Left lung (tissue), 10 donors: ENCODE data around the gene TENM3. TPM values are rescaled to one million over a fixed set of nuclear protein-coding genes. Genes with fewer than 3 reads are reported as not detected.

Source experiments
- ATAC-seq: fragments of 200-7000 bp; cut with Tn5 transposase; one replicate; pipeline ENCODE4 v1.9.1; 2020; ENCODE audit warnings: moderate library complexity
- DNase-seq, 4 donors: peaks; one replicate each; pipeline ENCODE4 v3.0.0-alpha.2; 2013 to 2020
- H3K27ac ChIP-seq, 2 donors: fragments of 200-600 bp; sonication (generic) in 1 of 2; one replicate each; pipeline versions ENCODE4 v1.5.0 to v1.8.0; 2020 to 2021
- H3K27me3 ChIP-seq, 2 donors: fragments of 200-600 bp; sonication (generic) in 1 of 2; one replicate each; pipeline versions ENCODE4 v1.5.0 to v1.8.0; 2020 to 2021
- H3K36me3 ChIP-seq, 2 donors: fragments of 200-600 bp; sonication (generic) in 1 of 2; one replicate each; pipeline versions ENCODE4 v1.5.0 to v1.8.0; 2020 to 2021
- H3K4me1 ChIP-seq, 2 donors: fragments of 200-600 bp; one replicate each; pipeline ENCODE4 v1.8.0; 2021
- H3K4me3 ChIP-seq, 2 donors: fragments of 200-600 bp; sonication (generic) in 1 of 2; one replicate each; pipeline versions ENCODE4 v1.5.0 to v1.8.0; 2020 to 2021; ENCODE audit warnings: mild to moderate bottlenecking in 1 of 2
- H3K9me3 ChIP-seq, 2 donors: fragments of 200-600 bp; sonication (generic) in 1 of 2; one replicate each; pipeline versions ENCODE4 v1.5.0 to v1.8.0; 2020 to 2021
- intact Hi-C, 2 donors: fragments of 100-400 bp; cut with DNase I; formaldehyde crosslinking; loops; one replicate each; pipeline versions ENCODE4 v1.11.2 to v1.14.2; 2022
- polyA plus RNA-seq, 6 donors: library from polyadenylated mRNA; unstranded; fragments of 120-200 nt; gene quantifications; one replicate each; pipeline ENCODE4 v1.2.1, GENCODE V29; 2013; ENCODE audit not compliant: insufficient read length in 6 of 6
- total RNA-seq, 2 donors: library from RNA; stranded (reverse); fragmentation: NEBNext Ultra II Directional; extraction: Animal tissue kit (Norgen Biotek cat#: 25700); gene quantifications; one replicate each; pipeline ENCODE4 v1.2.1, GENCODE V29; 2021
- TF ChIP-seq, protein P1 (sequence below), 2 donors: fragments of 200-600 bp; sonication (generic) in 1 of 2; IDR thresholded peaks; one replicate each; pipeline versions ENCODE4 v1.5.0 to v1.8.0; 2021; ENCODE audit warnings: antibody characterized with exemption in 2 of 2
- donor health status: DM: no; HTN: yes; CAD: no.
- donor health status: DM: no; HTN: no; CAD: no.

The TENM3 gene
- total and polyA plus RNA-seq, 8 donors = 2.2 to 5.6 (median 3.1) TPM

DNA sequence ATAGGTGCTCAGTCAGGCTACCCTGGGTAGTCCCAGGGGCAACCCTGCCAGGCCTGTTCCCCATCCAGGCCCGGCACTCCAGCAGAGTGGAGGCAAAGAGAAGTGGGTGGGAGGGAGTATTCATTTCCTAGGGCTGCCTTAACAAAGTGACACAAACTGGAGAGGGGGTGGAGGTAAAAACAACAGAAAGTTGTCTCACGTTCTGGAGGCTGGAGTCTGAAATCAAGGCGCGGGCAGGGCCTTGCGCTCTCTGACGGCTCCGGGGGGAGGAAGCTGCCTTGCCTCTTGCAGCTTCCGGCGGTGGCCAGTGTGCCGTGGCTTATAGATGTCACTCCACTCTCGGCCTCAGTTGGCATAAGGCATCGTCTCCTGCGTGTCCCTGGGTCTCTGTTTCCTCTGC, 583.2 kb downstream of the TENM3 start:
- TF ChIP-seq, protein P1, sequence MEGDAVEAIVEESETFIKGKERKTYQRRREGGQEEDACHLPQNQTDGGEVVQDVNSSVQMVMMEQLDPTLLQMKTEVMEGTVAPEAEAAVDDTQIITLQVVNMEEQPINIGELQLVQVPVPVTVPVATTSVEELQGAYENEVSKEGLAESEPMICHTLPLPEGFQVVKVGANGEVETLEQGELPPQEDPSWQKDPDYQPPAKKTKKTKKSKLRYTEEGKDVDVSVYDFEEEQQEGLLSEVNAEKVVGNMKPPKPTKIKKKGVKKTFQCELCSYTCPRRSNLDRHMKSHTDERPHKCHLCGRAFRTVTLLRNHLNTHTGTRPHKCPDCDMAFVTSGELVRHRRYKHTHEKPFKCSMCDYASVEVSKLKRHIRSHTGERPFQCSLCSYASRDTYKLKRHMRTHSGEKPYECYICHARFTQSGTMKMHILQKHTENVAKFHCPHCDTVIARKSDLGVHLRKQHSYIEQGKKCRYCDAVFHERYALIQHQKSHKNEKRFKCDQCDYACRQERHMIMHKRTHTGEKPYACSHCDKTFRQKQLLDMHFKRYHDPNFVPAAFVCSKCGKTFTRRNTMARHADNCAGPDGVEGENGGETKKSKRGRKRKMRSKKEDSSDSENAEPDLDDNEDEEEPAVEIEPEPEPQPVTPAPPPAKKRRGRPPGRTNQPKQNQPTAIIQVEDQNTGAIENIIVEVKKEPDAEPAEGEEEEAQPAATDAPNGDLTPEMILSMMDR (IDR thresholded peaks at IDR 0.05) = no peak
- Histone ChIP-seq H3K9me3 (no peaks in the 10 kb centered on the region), H3K27me3 (peaks cover 0 to 4% of the 10 kb centered on the region in 2 donors), H3K4me3 (no peak overlapping the region), H3K36me3 (no peaks in the 10 kb centered on the region), H3K27ac (no peak overlapping the region), H3K4me1 (no peaks in the 10 kb centered on the region)
- no peak for ATAC-seq
- DNase-seq = no peak
- intact Hi-C loops = no loop called here

DNA sequence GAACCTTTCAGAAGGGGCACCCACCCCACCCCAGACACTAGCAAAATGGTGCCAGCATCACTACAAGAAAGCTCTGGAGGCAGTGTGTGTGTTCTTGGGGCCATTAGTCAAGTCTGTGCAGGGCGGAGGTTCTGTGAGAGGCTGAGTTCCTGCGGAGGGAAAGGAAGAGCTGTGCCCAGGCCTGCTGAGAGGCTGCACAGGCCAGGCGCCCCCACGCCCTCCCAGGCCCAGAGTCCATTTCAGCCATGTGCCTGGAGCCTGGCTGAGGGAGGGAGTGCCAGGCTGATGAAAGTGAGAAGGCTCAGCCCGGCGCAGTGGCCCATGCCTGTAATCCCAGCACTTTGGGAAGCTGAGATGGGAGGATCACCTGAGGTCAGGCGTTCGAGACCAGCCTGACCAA, 584.0 kb downstream of the TENM3 start:
- peaks cover 0 to 4% of the 10 kb centered on the region in 2 donors for H3K27me3 ChIP-seq
- no peak overlapping the region for H3K4me3 ChIP-seq
- no peak for DNase-seq
- no peak overlapping the region for H3K27ac ChIP-seq
- TF ChIP-seq, protein P1 (IDR thresholded peaks at IDR 0.05) = no peak
- no peaks in the 10 kb centered on the region for H3K9me3 ChIP-seq
- intact Hi-C loops = no loop called here
- no peaks in the 10 kb centered on the region for H3K36me3 ChIP-seq
- ATAC-seq = no peak
- no peaks in the 10 kb centered on the region for H3K4me1 ChIP-seq

DNA sequence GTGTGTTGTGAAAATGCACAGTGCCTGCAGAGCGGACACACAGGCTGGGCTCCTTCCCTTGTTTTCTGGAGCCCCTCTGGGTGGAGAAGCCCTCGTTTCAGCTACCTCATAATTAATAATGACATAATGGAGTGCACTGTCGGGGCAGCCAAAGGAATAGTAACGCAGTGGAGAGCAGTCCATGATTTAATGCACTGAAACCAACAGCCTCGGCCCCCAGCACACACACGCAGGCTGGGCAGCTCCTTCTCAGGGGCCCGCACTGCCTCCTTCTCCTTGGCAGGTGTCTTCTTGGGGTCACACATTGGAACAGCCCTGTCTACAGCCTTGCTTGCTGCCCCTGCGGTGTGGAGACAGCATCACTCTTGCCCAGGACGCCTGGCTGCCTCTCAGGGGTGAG, 584.8 kb downstream of the TENM3 start:
- no peaks in the 10 kb centered on the region for H3K4me1 ChIP-seq
- ATAC-seq (no peak), DNase-seq (no peak)
- no peak overlapping the region for H3K27ac ChIP-seq
- H3K9me3 ChIP-seq = no peaks in the 10 kb centered on the region
- H3K36me3 ChIP-seq = no peaks in the 10 kb centered on the region
- TF ChIP-seq, protein P1 (IDR thresholded peaks at IDR 0.05) = no peak
- intact Hi-C loops = no loop called here
- H3K27me3 ChIP-seq = peaks cover 0 to 8% of the 10 kb centered on the region in 2 donors
- H3K4me3 ChIP-seq = no peak overlapping the region

DNA sequence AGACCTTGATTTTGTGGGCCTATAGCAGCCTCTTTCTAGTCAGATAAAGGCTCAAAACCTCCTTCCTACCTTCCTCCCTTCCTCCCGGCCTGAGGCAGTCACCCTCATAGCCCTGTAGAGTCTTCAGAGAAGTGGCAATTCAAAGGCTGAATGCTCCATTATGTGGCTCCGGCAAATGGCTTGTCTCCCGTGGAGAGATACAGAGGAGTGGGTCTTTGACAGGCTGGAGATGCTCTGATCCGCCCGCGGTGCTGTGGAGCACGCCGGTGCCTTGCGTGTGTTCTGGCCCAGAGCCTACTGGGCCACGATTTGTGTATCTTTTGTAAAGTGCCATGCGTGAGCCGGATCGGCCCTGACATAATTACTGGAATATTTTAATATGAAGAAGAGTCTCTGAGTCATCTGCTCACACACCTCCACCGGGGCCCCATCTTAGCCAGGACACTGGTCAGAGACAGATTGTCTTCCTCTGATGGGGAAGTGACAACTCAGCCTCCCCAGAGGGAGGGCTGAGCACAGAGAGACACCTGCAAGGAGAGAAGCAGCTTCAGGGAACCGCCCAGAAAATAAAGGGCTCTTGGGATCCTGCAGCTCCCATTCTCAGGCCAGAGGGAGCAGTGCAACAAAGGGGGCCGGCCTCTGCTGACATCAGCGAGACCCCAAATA, 585.3 kb downstream of the TENM3 start:
- TF ChIP-seq, protein P1 (IDR thresholded peaks at IDR 0.05) = no peak
- no peak for ATAC-seq
- no peaks in the 10 kb centered on the region for H3K4me1 ChIP-seq
- no peaks in the 10 kb centered on the region for H3K9me3 ChIP-seq
- no peak overlapping the region for H3K4me3 ChIP-seq
- H3K36me3 ChIP-seq = no peaks in the 10 kb centered on the region
- no peak for DNase-seq
- H3K27me3 ChIP-seq = peaks cover 0 to 8% of the 10 kb centered on the region in 2 donors
- intact Hi-C loops = no loop called here
- H3K27ac ChIP-seq = no peak overlapping the region

DNA sequence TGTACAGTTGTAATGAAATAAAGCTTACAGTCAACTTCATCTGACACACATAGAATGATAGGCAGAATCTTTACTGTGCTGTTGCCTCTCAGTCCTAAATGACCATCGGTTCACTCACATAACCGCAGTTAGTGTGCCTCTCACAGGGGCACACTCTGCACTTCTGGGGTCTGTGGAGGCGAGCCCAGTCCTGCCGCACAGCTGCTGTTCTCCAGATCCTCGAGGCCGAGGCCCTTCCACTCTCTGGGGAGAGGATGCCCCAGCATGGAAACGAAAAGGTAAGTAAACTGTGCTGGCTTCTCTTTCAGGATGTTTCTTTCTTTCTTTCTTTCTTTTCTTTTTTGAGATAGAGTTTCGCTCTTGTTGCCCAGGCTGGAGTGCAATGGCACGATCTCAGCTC, 586.0 kb downstream of the TENM3 start:
- intact Hi-C loops = no loop called here

More for the DNA sequence above, 586.0 kb downstream of the TENM3 start:
- Histone ChIP-seq H3K36me3 (no peaks in the 10 kb centered on the region), H3K9me3 (no peaks in the 10 kb centered on the region), H3K4me3 (no peak overlapping the region), H3K27ac (no peak overlapping the region), H3K27me3 (peaks cover 0 to 8% of the 10 kb centered on the region in 2 donors), H3K4me1 (no peaks in the 10 kb centered on the region)
- ATAC-seq (no peak), DNase-seq (no peak)
- TF ChIP-seq, protein P1 (IDR thresholded peaks at IDR 0.05) = no peak
